Right atrium auricular region (tissue), 2 donors: ENCODE measurements around the gene UBE2F. TPM values are rescaled to one million over a fixed set of nuclear protein-coding genes. Genes with fewer than 3 reads are reported as not detected.

Source experiments
- DNase-seq: peaks from one replicate; pipeline ENCODE4 v3.0.0-alpha.2; 2019; ENCODE audit warnings: low spot score
- H3K27ac ChIP-seq, 2 donors: fragments of 200-600 bp; sonication (generic); 1 replicate in 1 of 2; 2 replicates in 1 of 2; pipeline ENCODE4 v1.5.1; 2016 to 2019
- H3K27me3 ChIP-seq, 2 donors: fragments of 200-600 bp; sonication (generic); one replicate each; pipeline versions ENCODE4 v1.5.1 to v1.6.0; 2017 to 2019
- H3K36me3 ChIP-seq: fragments of 200-600 bp; sonication (generic); one replicate; pipeline ENCODE4 v1.5.1; 2016
- H3K4me1 ChIP-seq, 2 donors: fragments of 200-600 bp; sonication (generic); one replicate each; pipeline versions ENCODE4 v1.5.1 to v1.6.0; 2017 to 2019
- H3K4me3 ChIP-seq, 2 donors: fragments of 200-600 bp; sonication (generic); 1 replicate in 1 of 2; 2 replicates in 1 of 2; pipeline ENCODE4 v1.5.1; 2017 to 2019; ENCODE audit warnings: mild to moderate bottlenecking in 1 of 2, moderate library complexity in 1 of 2
- H3K9me3 ChIP-seq, 2 donors: fragments of 200-600 bp; sonication (generic); one replicate each; pipeline ENCODE4 v1.5.1; 2019
- total RNA-seq, 2 donors: library from RNA; depleted of rRNA; stranded (reverse); fragments of >200 nt; gene quantifications; one replicate each; pipeline ENCODE4 v1.1.0, GENCODE V29; 2016
- TF ChIP-seq, protein P1 (sequence below), 2 donors: fragments of 200-600 bp; sonication (generic); IDR thresholded peaks; one replicate each; pipeline ENCODE4 v1.5.1; 2019; ENCODE audit warnings: antibody characterized with exemption in 2 of 2

The UBE2F gene
- total RNA-seq, 2 donors from 2014 or later, result 78.4 to 79.6 TPM

GRCh38 chr2:238005528-238005927, 38.7 kb downstream of the UBE2F start:
- H3K9me3 ChIP-seq, result no peaks in the 10 kb centered on the region
- no peak for DNase-seq
- H3K27ac ChIP-seq, result no peak overlapping the region
- H3K4me3 ChIP-seq, result no peak overlapping the region
- H3K36me3 ChIP-seq, result no peaks in the 10 kb centered on the region
- TF ChIP-seq, protein P1, sequence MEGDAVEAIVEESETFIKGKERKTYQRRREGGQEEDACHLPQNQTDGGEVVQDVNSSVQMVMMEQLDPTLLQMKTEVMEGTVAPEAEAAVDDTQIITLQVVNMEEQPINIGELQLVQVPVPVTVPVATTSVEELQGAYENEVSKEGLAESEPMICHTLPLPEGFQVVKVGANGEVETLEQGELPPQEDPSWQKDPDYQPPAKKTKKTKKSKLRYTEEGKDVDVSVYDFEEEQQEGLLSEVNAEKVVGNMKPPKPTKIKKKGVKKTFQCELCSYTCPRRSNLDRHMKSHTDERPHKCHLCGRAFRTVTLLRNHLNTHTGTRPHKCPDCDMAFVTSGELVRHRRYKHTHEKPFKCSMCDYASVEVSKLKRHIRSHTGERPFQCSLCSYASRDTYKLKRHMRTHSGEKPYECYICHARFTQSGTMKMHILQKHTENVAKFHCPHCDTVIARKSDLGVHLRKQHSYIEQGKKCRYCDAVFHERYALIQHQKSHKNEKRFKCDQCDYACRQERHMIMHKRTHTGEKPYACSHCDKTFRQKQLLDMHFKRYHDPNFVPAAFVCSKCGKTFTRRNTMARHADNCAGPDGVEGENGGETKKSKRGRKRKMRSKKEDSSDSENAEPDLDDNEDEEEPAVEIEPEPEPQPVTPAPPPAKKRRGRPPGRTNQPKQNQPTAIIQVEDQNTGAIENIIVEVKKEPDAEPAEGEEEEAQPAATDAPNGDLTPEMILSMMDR (IDR thresholded peaks at IDR 0.05), result no peak
- H3K27me3 ChIP-seq, result no peaks in the 10 kb centered on the region
- H3K4me1 ChIP-seq, result no peaks in the 10 kb centered on the region

DNA sequence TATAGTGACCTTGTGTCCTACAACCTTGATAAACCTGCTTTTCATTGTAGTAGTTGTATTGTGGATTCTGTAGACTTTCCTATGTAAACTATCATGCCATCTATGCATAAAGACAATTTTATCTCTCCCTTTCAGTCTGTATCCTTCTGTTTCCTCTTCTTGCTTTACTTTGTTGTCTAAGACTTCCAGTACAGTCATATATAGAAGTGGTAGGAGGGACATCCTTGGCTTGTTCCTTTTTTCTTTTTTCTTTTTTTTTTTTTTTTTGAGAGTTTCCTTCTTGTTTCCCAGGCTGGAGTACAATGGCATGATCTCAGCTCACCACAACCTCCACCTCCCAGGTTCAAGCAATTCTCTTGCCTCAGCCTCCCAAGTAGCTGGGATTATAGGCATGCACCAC, 39.7 kb downstream of the UBE2F start:
- Histone ChIP-seq H3K27me3 (no peaks in the 10 kb centered on the region), H3K9me3 (no peaks in the 10 kb centered on the region), H3K4me1 (peaks cover 0 to 9% of the 10 kb centered on the region in 2 donors), H3K36me3 (no peaks in the 10 kb centered on the region), H3K4me3 (no peak overlapping the region), H3K27ac (no peak overlapping the region)
- TF ChIP-seq, protein P1 (IDR thresholded peaks at IDR 0.05), result no peak
- DNase-seq, result no peak

GRCh38 chr2:238007924-238008323, 41.1 kb downstream of the UBE2F start:
- TF ChIP-seq, protein P1 (IDR thresholded peaks at IDR 0.05), result no peak

GRCh38 chr2:238009563-238009962, 42.7 kb downstream of the UBE2F start:
- Histone ChIP-seq H3K27ac (no peak overlapping the region), H3K4me3 (no peak overlapping the region), H3K4me1 (peaks cover 0 to 9% of the 10 kb centered on the region in 2 donors), H3K9me3 (no peaks in the 10 kb centered on the region), H3K36me3 (no peaks in the 10 kb centered on the region), H3K27me3 (no peaks in the 10 kb centered on the region)
- TF ChIP-seq, protein P1 (IDR thresholded peaks at IDR 0.05), result no peak
- DNase-seq, result no peak

More at GRCh38 chr2:238007924-238008323, 41.1 kb downstream of the UBE2F start:
- Histone ChIP-seq H3K4me3 (no peak overlapping the region), H3K4me1 (peaks cover 0 to 9% of the 10 kb centered on the region in 2 donors), H3K9me3 (no peaks in the 10 kb centered on the region), H3K27ac (no peak overlapping the region), H3K27me3 (no peaks in the 10 kb centered on the region), H3K36me3 (no peaks in the 10 kb centered on the region)
- no peak for DNase-seq

- DNase-seq, result no peak
- no peaks in the 10 kb centered on the region for H3K27me3 ChIP-seq
- H3K36me3 ChIP-seq, result no peaks in the 10 kb centered on the region
- TF ChIP-seq, protein P1 (IDR thresholded peaks at IDR 0.05), result no peak
- no peaks in the 10 kb centered on the region for H3K9me3 ChIP-seq
- H3K4me1 ChIP-seq, result peaks cover 0 to 9% of the 10 kb centered on the region in 2 donors
- H3K27ac ChIP-seq, result peak overlapping the region in 1 of 2 donors; percentile 31
- no peak overlapping the region for H3K4me3 ChIP-seq
Measured at GRCh38 chr2:238010572-238010971, 43.8 kb downstream of the UBE2F start.

DNA sequence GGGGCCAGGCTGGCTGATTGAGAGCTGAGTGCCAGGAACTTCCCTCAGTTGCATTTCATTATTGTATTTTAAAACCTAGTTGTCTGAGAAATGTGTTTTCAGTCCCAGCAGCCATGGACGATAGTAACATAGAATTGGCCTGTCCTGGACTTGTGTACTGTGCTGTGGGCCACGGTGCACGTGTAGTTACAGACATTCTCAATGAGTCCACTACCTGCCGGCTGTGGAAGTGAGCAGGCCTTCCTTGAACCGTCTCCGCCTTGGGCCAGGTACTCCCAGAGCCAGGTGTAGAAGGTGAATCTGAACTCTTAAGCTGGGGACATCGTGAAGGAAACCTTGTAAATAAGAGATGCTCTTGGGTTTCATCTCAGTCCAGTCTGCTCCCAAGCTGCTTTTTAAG, 47.0 kb downstream of the UBE2F start:
- Histone ChIP-seq H3K36me3 (peaks cover 6% of the 10 kb centered on the region), H3K27ac (no peak overlapping the region)

More for the DNA sequence above, 47.0 kb downstream of the UBE2F start:
- Histone ChIP-seq H3K4me1 (peaks cover 0 to 9% of the 10 kb centered on the region in 2 donors), H3K27me3 (no peaks in the 10 kb centered on the region), H3K9me3 (no peaks in the 10 kb centered on the region), H3K4me3 (no peak overlapping the region)
- TF ChIP-seq, protein P1 (IDR thresholded peaks at IDR 0.05), result no peak
- no peak for DNase-seq
